ENCODE data around the gene SLC5A10.
"Not testable (repeated sequence)": the region's sequence is repeated elsewhere in the genome, so short reads cannot be mapped to it uniquely, and the experiment has no call there.

The SLC5A10 gene

DNA sequence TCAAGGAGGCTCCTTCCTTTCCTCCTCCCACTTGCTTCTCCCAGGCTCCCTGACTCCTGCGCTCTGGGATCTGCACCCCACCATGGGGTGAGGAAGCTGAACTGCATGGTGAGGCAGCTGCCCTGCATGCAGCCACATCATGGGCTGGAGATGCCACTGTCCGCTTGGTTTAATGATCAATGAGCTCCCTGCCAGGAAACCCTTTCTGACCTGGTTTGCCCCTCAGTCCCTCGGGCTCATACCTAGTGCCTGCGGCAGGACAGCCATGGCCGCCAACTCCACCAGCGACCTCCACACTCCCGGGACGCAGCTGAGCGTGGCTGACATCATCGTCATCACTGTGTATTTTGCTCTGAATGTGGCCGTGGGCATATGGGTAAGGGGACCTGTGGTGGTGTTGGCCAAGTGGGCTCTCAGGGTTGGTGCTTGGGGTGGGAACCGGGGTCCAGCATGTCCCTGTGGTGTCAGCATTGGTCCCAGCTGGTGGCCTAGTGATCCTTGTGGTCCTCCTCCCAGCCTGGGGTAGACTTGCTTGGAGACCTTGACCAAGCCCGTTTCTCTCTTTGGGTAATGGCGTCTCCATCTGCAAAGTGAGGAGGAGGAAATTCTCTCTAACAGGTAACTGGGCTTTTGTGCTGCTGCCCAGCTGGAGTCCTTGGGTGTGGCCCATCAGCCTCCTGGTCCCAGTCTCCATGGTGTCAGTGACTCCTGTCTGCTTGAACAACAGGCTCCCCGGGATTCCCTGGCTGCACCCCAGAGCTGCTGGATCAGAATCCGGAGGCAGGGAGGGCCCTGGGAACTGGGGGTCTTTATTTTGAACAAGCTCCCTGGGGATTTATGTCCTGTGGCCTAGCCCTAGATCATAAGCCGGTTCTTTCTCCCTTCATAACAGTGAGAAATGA is at the start of gene SLC5A10:
Gene SLC5A10, plus strand, starts transcription at position 225 of the 902 bp plus-strand sequence. Its CDS starts 41 bp downstream, at position 266.
- DNase-seq (ENCODE audit: low spot score), result peak; percentile 37

DNA sequence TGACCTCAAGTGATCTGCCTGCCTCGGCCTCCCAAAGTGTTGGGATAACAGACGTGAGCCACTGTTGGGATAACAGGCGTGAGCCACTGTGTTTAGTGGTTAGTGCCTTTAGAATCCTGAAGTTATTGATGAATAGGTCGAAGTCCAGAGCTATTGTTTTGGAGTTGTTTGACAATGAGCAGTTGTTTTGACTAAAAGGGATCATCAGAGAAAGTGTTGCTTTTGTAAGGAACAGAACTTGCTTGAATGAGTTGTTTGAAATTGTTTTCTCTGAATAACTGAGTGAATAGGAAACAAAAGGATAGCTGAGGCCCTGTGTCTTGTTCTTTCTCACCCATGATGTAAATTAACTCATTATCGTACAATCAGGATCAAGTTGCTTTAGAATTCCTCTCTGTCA is 47.5 kb upstream of the SLC5A10 start:
- no peak for DNase-seq (ENCODE audit: low spot score)

DNA sequence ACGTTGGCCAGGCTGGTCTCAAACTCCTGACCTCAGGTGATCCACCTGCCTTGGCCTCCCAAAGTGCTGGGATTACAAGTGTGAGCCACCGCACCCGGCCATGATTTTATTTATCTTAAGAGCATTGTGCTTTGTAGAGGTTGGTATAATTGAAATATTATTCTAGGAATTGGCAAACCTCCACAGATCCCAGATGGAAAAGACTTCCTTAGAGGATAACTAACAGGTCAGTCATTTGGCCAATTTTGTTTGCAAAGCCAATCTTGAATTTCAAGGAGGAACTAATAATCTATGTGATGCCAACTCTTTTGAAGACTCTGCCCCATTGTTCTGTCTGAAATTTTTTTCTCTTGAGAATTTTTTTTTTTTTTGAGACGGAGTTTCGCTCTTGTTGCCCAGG is 46.7 kb upstream of the SLC5A10 start:
- no peak for DNase-seq (ENCODE audit: low spot score)

DNA sequence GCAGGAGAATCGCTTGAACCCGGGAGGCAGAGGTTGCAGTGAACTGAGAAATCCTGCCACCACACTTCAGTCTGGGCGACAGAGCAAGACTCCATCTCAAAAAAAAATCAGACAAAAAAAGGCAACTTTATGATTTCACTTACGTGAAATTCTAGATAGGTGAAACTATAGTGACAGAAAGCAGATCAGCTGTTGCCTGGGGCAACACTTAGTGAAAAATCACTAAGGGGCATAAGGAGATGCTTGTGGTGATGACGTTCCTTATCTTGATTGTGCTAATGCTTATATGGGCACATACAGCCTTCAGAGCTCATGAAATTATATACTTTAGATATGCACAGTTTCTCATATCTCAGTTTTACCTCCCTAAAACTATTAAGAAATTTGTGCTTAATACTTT is 41.6 kb upstream of the SLC5A10 start:
- DNase-seq (ENCODE audit: low spot score), result no peak

DNA sequence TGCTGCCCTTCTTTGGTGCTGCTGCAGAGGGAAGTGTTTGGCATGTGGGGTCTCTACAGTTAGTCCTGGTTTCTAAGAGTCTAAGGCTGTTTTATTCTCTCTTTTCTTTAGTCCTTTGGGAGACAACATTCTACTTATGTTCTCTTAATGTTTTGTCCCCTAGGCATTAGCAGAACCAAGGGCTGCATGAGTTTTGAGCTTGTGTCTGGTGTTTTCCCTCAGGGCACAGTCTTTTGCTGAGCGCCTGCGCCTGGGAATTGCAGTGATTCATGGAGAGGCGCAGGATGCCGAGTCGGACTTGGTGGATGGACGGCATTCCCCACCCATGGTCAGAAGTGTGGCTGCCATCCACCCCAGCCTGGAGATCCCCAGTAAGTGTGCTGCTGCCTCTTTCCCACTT is 41.1 kb upstream of the SLC5A10 start:
- DNase-seq (ENCODE audit: low spot score), result no peak

DNA sequence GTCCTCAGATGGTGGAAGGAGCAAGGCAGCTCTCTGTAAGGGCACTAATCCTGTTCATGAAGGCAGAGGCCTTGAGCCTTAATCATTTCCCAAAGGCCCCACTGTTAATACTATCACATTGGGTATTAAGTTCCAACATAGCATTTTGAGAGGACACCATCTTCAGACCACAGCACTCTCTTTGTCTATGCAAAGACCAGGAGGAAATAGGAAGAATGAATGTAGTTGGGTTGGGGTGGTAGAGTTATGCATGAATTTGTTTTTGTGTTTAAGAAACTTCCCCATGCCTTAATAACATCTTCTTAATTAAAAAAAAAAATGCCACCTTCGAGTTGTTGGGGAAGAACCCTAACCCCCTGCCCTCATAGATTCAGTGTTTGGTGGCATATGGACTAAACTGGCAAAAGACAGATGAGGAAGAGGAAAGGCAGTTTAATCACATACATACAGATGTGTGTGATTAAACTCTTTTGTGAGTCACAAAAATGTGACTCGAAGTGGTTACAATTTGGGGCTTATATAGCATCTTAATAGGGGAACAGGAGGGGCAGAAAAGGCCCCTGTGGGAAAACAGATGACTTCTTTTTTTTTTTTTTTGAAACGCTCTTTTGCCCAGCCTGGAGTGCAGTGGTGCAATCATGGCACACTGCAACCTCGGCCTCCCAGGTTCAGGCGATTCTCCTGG is 35.0 kb upstream of the SLC5A10 start:
- no peak for DNase-seq (ENCODE audit: low spot score)

DNA sequence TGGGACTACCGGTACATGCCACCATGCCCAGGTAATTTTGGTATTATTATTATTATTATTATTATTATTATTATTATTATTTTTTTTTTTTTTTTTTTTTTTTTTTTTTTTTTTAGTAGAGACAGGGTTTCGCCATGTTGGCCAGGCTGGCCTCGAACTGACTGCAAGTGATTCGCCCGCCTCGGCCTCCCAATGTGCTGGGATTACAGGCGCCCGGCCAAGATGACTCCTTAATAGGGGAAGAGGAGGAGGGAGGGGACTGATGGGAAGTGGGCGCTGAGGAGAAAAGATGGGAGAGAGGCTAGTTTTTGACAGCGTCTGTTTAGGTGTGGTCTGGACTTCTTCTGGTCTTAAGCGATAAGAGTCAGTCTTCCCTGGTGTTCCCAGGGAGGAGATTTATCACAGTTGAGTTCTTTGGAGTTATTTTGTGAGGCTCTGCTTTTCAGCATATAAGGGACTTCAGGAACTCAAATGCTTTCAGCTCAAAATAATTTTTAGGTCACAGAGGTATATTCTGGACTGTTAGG is 34.4 kb upstream of the SLC5A10 start:
- no peak for DNase-seq (ENCODE audit: low spot score)

DNA sequence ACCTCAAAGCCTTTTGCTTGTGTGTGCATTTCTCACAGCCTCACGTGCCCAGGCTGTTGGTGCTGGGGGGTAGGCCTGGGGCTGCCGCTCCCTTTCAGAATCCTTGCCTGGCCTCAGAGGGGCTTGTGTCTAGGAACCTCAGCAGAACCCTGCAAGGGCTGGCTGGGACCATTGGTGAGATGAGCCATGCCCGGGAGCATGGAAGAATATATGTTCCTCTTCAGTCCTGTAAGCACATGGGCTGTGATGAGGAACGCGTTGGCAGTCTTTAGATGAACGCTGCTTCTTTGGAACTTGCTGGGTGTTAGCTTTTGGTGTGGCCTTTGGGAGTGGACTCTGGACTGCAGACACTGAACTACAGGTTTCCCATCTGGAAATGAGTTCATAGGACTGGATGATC is 32.0 kb upstream of the SLC5A10 start:
- no peak for DNase-seq (ENCODE audit: low spot score)

DNA sequence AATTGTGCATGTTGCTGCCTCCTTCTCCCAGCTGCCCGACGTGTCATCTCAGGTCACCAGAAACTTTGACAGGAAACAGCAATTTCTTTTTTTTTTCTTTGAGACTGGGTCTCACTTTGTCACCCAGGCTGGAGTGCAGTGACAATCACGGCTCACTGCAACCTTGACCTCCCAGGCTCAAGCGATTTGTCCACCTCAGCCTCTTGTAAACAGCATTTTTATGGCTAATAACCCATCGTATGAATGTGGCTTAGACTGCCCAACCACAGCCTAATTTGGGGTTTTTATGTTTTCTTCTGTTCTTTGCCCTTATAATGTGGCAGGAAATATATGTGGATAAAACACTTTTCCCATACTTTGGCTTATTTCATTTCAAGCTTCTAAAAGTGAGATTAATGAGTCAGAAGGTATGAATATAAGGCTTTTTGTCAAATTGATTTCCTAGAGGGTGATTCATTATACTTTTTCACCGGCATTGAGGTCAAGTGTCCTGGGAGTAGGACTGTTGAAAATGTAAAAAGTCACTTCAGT is 31.0 kb upstream of the SLC5A10 start:
- DNase-seq (ENCODE audit: low spot score), result no peak

DNA sequence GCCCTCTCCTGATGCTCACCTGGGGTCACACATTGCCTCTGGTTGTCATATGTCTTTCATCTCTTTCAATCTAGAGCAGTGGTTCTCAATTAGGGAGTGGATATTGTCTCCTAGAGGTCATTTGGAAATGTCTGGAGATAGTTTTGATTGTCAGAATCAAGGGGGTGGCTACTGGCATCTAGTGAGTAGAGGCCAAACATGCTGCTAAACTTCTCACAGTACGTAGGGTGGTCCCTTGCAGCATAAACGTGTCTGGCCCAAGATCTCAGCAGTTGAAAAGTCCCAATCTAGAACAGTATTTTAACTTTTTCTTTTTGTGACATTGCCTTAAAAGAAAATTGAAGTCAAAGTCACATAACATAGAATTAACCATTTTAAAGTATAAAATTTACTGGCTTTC is 30.5 kb upstream of the SLC5A10 start:
- no peak for DNase-seq (ENCODE audit: low spot score)

- DNase-seq (ENCODE audit: low spot score), result no peak
Measured at GRCh38 chr17:18921912-18922451, 30.0 kb upstream of the SLC5A10 start.

DNA sequence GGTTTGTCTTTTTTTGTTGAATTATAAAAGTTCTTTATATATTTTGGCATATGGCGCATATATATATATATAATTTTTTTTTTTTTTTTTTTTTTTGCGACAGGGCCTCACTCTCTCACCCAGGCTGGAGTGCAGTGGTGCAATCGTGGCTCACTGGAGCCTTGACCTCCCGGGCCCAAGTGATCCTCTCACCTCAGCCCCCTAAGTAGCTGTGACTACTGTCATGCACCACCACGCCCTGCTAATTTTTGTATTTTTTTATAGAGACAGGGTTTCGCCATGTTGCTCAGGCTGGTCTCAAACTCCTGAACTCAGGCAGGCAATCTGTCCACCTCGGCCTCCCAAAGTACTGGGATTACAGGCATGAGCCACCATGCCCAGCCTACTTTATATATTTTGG is 29.4 kb upstream of the SLC5A10 start:
- not testable (repeated sequence) for DNase-seq (ENCODE audit: low spot score)

GRCh38 chr17:18925187-18925586 is 26.8 kb upstream of the SLC5A10 start:
- no peak for DNase-seq (ENCODE audit: low spot score)

- DNase-seq (ENCODE audit: low spot score), result no peak
Measured at GRCh38 chr17:18928628-18929125, 23.3 kb upstream of the SLC5A10 start.

DNA sequence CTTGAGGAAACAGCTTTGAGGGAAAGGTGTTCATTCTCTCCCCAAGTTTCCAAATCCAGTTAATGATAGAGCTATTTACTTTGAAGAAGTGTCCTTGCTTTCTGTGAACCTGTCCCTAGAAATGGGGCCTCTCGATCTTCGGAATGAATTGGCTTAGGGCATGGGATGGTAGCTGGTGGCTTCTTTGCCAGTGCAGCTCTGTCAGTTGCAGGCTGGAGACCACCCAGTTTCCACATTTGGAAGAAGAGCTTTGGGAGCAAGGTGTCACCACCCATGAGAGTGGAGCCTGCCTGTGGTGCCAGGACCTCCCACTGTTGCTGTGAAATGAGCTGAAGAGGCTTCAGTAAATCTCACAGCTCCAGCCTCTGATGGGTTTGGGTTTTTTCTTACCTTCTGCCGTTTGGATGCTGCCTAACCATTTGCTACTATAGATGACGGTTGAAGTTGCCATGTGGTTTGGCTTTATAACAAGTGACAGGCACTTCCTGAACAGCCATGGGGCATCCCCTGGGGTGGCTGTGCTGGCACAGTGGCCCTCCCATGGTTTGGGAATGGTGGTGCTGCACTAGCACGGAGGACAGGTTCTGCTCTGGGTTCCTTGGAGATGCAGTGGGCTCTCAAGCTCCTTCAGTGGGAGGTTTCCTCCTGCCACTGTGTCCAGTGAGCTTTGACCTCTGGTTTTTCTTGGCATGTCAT is 19.5 kb upstream of the SLC5A10 start:
- no peak for DNase-seq (ENCODE audit: low spot score)

- DNase-seq (ENCODE audit: low spot score), result no peak
Measured at GRCh38 chr17:18933102-18934058, 18.6 kb upstream of the SLC5A10 start.

GRCh38 chr17:18937981-18938691 is 13.8 kb upstream of the SLC5A10 start:
- no peak for DNase-seq (ENCODE audit: low spot score)

DNA sequence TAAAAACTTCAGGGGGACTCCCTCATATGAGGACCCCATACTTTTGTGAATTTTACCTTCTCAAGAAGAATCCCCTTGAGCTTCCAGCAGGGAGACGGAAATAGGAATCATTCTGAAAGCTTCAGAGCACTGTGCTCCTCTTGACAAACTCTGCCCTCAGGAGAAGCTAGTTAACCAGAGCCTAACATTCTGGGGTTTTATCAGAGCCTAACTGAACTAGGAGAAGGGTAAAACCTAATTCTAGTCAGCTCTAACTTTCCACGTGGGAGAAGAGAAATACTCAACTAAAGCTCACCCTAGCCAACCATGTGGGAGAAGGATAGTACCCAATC is 13.3 kb upstream of the SLC5A10 start:
- no peak for DNase-seq (ENCODE audit: low spot score)

DNA sequence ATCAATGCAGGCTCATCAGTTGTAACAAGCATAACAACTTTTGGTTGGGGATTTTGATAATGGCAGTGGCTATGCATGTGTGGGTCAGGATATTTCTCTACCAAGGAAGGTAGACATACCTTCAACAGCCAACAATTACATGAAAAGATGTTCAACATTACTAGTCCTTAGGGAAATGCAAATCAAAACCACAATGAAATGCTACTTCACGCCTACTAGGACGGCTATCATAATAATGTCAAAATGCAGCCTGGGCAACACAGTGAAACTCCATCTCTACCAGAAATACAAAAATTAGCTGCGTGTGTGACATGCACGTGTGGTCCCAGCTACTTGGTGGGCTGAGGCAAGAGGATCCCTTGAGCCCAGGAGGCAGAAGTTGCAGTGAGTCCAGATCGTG is 7.3 kb upstream of the SLC5A10 start:
- no peak for DNase-seq (ENCODE audit: low spot score)

- no peak for DNase-seq (ENCODE audit: low spot score)
Measured at GRCh38 chr17:18946536-18946935, 5.4 kb upstream of the SLC5A10 start.

Data from D341Med (cell line).